ENCODE measurements around the gene GNAT1. TPM values are rescaled to one million over a fixed set of nuclear protein-coding genes. Genes with fewer than 3 reads are reported as not detected.

The GNAT1 gene
- total and polyA plus RNA-seq, 2 of the 13 experiments (the other 11 are each of a cell fraction or from before 2014, with no cell fraction given), result 0.15 TPM; not detected in 1

- no peak for TF ChIP-seq ZBTB49 (CRISPR knock-in tag; IDR thresholded peaks at IDR 0.05; ENCODE audit: borderline replicate concordance)
- TF ChIP-seq ZNF547 (CRISPR knock-in tag; IDR thresholded peaks at IDR 0.05), result peak; percentile 47; the same call in 1 of the 2 replicates
- TF ChIP-seq TRIM24 (CRISPR knock-in tag; IDR thresholded peaks at IDR 0.05), result no peak
- TF ChIP-seq ZBTB8A (CRISPR knock-in tag; IDR thresholded peaks at IDR 0.05; ENCODE audit: borderline replicate concordance, low read depth), result 0 out of 2 replicates have a peak, but pooled peaks have one; percentile 47
- TF ChIP-seq ZEB1 (IDR thresholded peaks at IDR 0.05; ENCODE audit: insufficient replicate concordance, low read depth), result no peak
- no peak for TF ChIP-seq ZNF10 (CRISPR knock-in tag; IDR thresholded peaks at IDR 0.05; ENCODE audit: borderline replicate concordance, low read depth)
- TF ChIP-seq CREB3 (CRISPR knock-in tag; IDR thresholded peaks at IDR 0.05), result 0 out of 2 replicates have a peak, but pooled peaks have one; percentile 44
- no peak for TF ChIP-seq ZNF12 (CRISPR knock-in tag; IDR thresholded peaks at IDR 0.05)
- TF ChIP-seq ZBTB37 (CRISPR knock-in tag; IDR thresholded peaks at IDR 0.05), result 0 out of 2 replicates have a peak, but pooled peaks have one; percentile 53
- 0 out of 2 replicates have a peak, but pooled peaks have one; percentile 66 for TF ChIP-seq ZNF713 (CRISPR knock-in tag; IDR thresholded peaks at IDR 0.05)
- TF ChIP-seq ZNF468 (CRISPR knock-in tag; IDR thresholded peaks at IDR 0.05), result no peak
- TF ChIP-seq MLX (CRISPR knock-in tag; IDR thresholded peaks at IDR 0.05), result peak; percentile 13
- peak; percentile 55 for TF ChIP-seq RBM39 (IDR thresholded peaks at IDR 0.05; ENCODE audit: low read depth, low read length, poor library complexity, severe bottlenecking)
- no peak for TF ChIP-seq IRF9 (CRISPR knock-in tag; IDR thresholded peaks at IDR 0.05; ENCODE audit: borderline replicate concordance)
- peak; percentile 15; the same call in 1 of the 2 replicates for TF ChIP-seq TRAFD1 (CRISPR knock-in tag; IDR thresholded peaks at IDR 0.05; ENCODE audit: borderline replicate concordance)
- TF ChIP-seq NCOA5 (CRISPR knock-in tag; IDR thresholded peaks at IDR 0.05), result no peak
- peak; percentile 29; the same call in 1 of the 2 replicates for TF ChIP-seq AHR (CRISPR knock-in tag; IDR thresholded peaks at IDR 0.05)
- TF ChIP-seq ZNF83 (CRISPR knock-in tag; IDR thresholded peaks at IDR 0.05; ENCODE audit: borderline replicate concordance), result peak; percentile 62; the same call in 1 of the 2 replicates
- no peak for TF ChIP-seq NONO (IDR thresholded peaks at IDR 0.05)
- TF ChIP-seq NONO (CRISPR knock-in tag; conservative IDR thresholded peaks at IDR 0.05), result peak; percentile 89
These were observed 4.3 kb downstream of the GNAT1 start (continued) for GRCh38 chr3:50195501-50196252.

Measured in HepG2 (cell line).